HepG2 (cell line): ENCODE results near the gene ADPRS. TPM values are rescaled to one million over a fixed set of nuclear protein-coding genes. Genes with fewer than 3 reads are reported as not detected.
A peak's percentile ranks its signal among the peaks of the same experiment; 100 is the strongest.

Experiments used
- ATAC-seq: fragments of 200-7000 bp; cut with Tn5 transposase; 3 replicates; pipeline ENCODE4 v1.9.1; 2020; ENCODE audit warnings: mild to moderate bottlenecking, moderate library complexity
- BruUV-seq: library from RNA; stranded (reverse); fragments of 400-500 nt; replicated peaks from 2 replicates; lab custom pipeline; 2021; lab: Mats Ljungman, UMichigan
- CTCF ChIA-PET: fragments of 300-600 bp; formaldehyde crosslinking; extraction: SDS; loops from one replicate; lab custom pipeline; 2021; ENCODE audit warnings: low total read pairs, inconsistent platforms, low intra/inter-chr PET ratio; lab: Yijun Ruan, JAX
- POLR2A ChIA-PET: fragments of 350-600 bp; sonication (Branson Sonifier 250); formaldehyde crosslinking; loops from one replicate; lab custom pipeline; 2020; ENCODE audit warnings: antibody characterized with exemption, inconsistent platforms; lab: Yijun Ruan, JAX
- DNase-seq: peaks from one replicate; pipeline ENCODE4 v3.0.0-alpha.2; 2015; ENCODE audit warnings: low spot score
- FAIRE-seq: peaks from 3 replicates; lab custom pipeline; 2011; peaks lifted over from hg19 to GRCh38; lab: Jason Lieb, UNC
- H2AFZ ChIP-seq: one replicate; pipeline ENCODE4 v1.6.1; 2011; ENCODE audit warnings: low read length, inconsistent platforms
- H3K27ac ChIP-seq: fragments of 300-600 bp; 3 replicates; pipeline ENCODE4 v1.8.0; 2011; ENCODE audit warnings: mixed run types, mild to moderate bottlenecking, mixed read lengths, low read length, inconsistent platforms; ENCODE audit not compliant: insufficient read depth; ENCODE audit errors: extremely low read length
- H3K27me3 ChIP-seq, 2 experiments: fragments of 200-600 bp in 1 of 2; 2 replicates in 1 of 2; 3 replicates in 1 of 2; pipeline versions ENCODE4 v1.6.0 to v1.8.0; 2011; ENCODE audit warnings: low read length in 2 of 2, mild to moderate bottlenecking in 2 of 2, moderate library complexity in 2 of 2, inconsistent platforms in 1 of 2; ENCODE audit not compliant: insufficient read depth in 2 of 2, control insufficient read depth in 1 of 2
- H3K36me3 ChIP-seq, 2 experiments: fragments of 200-600 bp in 1 of 2; replicated peaks in 1 of 2; 2 replicates in 1 of 2; 3 replicates in 1 of 2; pipeline versions ENCODE4 v1.5.1 to v1.8.0; 2011; ENCODE audit warnings: low read length in 2 of 2, inconsistent platforms in 1 of 2; ENCODE audit not compliant: insufficient read depth in 2 of 2, control insufficient read depth in 1 of 2
- H3K4me1 ChIP-seq: 2 replicates; pipeline ENCODE4 v1.5.1; 2012; ENCODE audit warnings: low read length, inconsistent platforms; ENCODE audit not compliant: insufficient read depth
- H3K4me2 ChIP-seq: 2 replicates; pipeline ENCODE4 v1.6.0; 2011; ENCODE audit warnings: low read depth, low read length, inconsistent platforms
- H3K4me3 ChIP-seq, 3 experiments: fragments of 200-600 bp in 1 of 3; sonication (generic), shearing (Covaris generic) in 1 of 3; replicated peaks in 1 of 3; 2 replicates each; pipeline ENCODE4 v1.5.1; 2011 to 2016; ENCODE audit warnings: low read length in 3 of 3, inconsistent platforms in 2 of 3, low read depth in 2 of 3, mild to moderate bottlenecking in 2 of 3, control low read depth in 1 of 3, mixed read lengths in 1 of 3; ENCODE audit not compliant: insufficient read depth in 1 of 3
- H3K79me2 ChIP-seq: one replicate; pipeline ENCODE4 v1.6.1; 2011; ENCODE audit warnings: low read length, inconsistent platforms; ENCODE audit not compliant: insufficient read depth
- H3K9ac ChIP-seq: 2 replicates; pipeline ENCODE4 v1.6.0; 2011; ENCODE audit warnings: mild to moderate bottlenecking, low read depth, low read length, inconsistent platforms; ENCODE audit not compliant: insufficient read depth
- H3K9me3 ChIP-seq: 2 replicates; pipeline ENCODE4 v1.5.1; 2012; ENCODE audit warnings: mild to moderate bottlenecking, low read length
- H4K20me1 ChIP-seq: 2 replicates; pipeline ENCODE4 v1.6.0; 2011; ENCODE audit warnings: inconsistent platforms, mild to moderate bottlenecking, low read length, moderate library complexity; ENCODE audit not compliant: insufficient read depth
- ATF1 ChIP-seq: IDR thresholded peaks from 2 replicates; pipeline ENCODE4 v1.6.1; 2016; ENCODE audit warnings: mild to moderate bottlenecking, control low read depth
- CC2D1A ChIP-seq: sonication (generic); formaldehyde crosslinking; IDR thresholded peaks from 2 replicates; pipeline ENCODE4 v1.8.1; 2023; ENCODE audit warnings: mild to moderate bottlenecking, missing genetic modification reagents
- KDM5A ChIP-seq: fragments of 200-600 bp; sonication (generic); IDR thresholded peaks from 2 replicates; pipeline ENCODE4 v1.7.0; 2018; ENCODE audit warnings: antibody characterized with exemption, mild to moderate bottlenecking, low read length, borderline replicate concordance
- MXD1 ChIP-seq: sonication (generic); formaldehyde crosslinking; IDR thresholded peaks from 2 replicates; pipeline ENCODE4 v1.4.0; 2020; ENCODE audit warnings: mild to moderate bottlenecking, missing genetic modification reagents
- NFRKB ChIP-seq: fragments of 450-650 bp; IDR thresholded peaks from 2 replicates; pipeline ENCODE4 v1.6.1; 2017
- ZBTB7A ChIP-seq: sonication (generic); formaldehyde crosslinking; IDR thresholded peaks from 2 replicates; pipeline ENCODE4 v1.8.0; 2022; ENCODE audit warnings: mild to moderate bottlenecking, missing genetic modification reagents
- ZFAT ChIP-seq: sonication (generic); formaldehyde crosslinking; conservative IDR thresholded peaks from 2 replicates; pipeline ENCODE4 v1.8.1; 2023; ENCODE audit warnings: missing genetic modification reagents, inconsistent platforms
- ZNF232 ChIP-seq: sonication (generic); formaldehyde crosslinking; IDR thresholded peaks from 2 replicates; pipeline ENCODE4 v1.4.0; 2020; ENCODE audit warnings: missing genetic modification reagents, borderline replicate concordance
- ZNF605 ChIP-seq: sonication (generic); formaldehyde crosslinking; IDR thresholded peaks from 2 replicates; pipeline ENCODE4 v1.8.0; 2022; ENCODE audit warnings: mild to moderate bottlenecking, missing genetic modification reagents
- ZNF609 ChIP-seq: sonication (generic); formaldehyde crosslinking; IDR thresholded peaks from 2 replicates; pipeline ENCODE4 v1.4.0; 2020; ENCODE audit warnings: mild to moderate bottlenecking, missing genetic modification reagents, borderline replicate concordance
- ZNF790 ChIP-seq: sonication (generic); formaldehyde crosslinking; IDR thresholded peaks from 2 replicates; pipeline ENCODE4 v1.8.0; 2022; ENCODE audit warnings: missing genetic modification reagents, mild to moderate bottlenecking, borderline replicate concordance
- WGBS: methylation state at CpG from one replicate; pipeline ENCODE4 v1.1.6; 2017; ENCODE audit warnings: low lambda C conversion rate; 5-methylcytosine and 5-hydroxymethylcytosine counted together
- in situ Hi-C: cut with HindIII; loops from 2 replicates; pipeline ENCODE4 v1.10.0; 2017; ENCODE audit warnings: low pct_unique_long_range_greater_than_20kb; ENCODE audit not compliant: extremely low pct_ligation_motif_present
- intact Hi-C: fragments of 100-400 bp; cut with micrococcal nuclease; formaldehyde crosslinking; loops from one replicate; pipeline ENCODE4 v1.10.0; 2022; ENCODE audit not compliant: unreplicated experiment
- polyA plus RNA-seq, 8 experiments: library from polyadenylated mRNA; depleted of rRNA in 3 of 8; stranded (reverse) in 7 of 8; unstranded in 1 of 8; fragments of >200 nt; fragmentation: Illumina TruSeq in 4 of 8; extraction: Trizol in 4 of 8; gene quantifications; 2 replicates each; pipeline versions ENCODE4 v1.2.1 to v1.2.3, GENCODE V29; 2011 to 2016; ENCODE audit warnings: low read depth in 4 of 8, missing spikeins in 1 of 8, mixed read lengths in 1 of 8; ENCODE audit not compliant: insufficient read depth in 1 of 8
- total RNA-seq, 5 experiments: library from RNA; depleted of rRNA; stranded (reverse); fragments of >200 nt; fragmentation: Illumina TruSeq; extraction: Trizol; gene quantifications; 2 replicates each; pipeline ENCODE4 v1.2.3, GENCODE V29; 2016; ENCODE audit warnings: low read depth in 1 of 5

ADPRS gene
- total and polyA plus RNA-seq, 2 of the 13 experiments (the other 11 are each of a cell fraction or from before 2014, with no cell fraction given), result 30.6 to 36.4 TPM

- POLR2A ChIA-PET, result interaction anchor here (0.7 kb wide), 1 partner anchor 29 kb away, joined by 3 read pairs; no protein-coding TSS in a partner anchor
- BruUV-seq, result no TSS peak
Measured at GRCh38 chr1:36133484-36133883, 44.8 kb downstream of the ADPRS start.

GRCh38 chr1:36134031-36134430, 45.3 kb downstream of the ADPRS start:
- intact Hi-C loops (loop anchor here (1.0 kb wide), 1 partner anchor 35 kb away; no protein-coding TSS in a partner anchor), in situ Hi-C loops (loop anchor here (5.0 kb wide), 1 partner anchor 37 kb away; no protein-coding TSS in a partner anchor)
- no peaks in the 10 kb centered on the region for H3K27me3 ChIP-seq
- H3K27ac ChIP-seq, result no peak overlapping the region
- H3K9ac ChIP-seq, result no peak overlapping the region
- no TSS peak for BruUV-seq
- no peak overlapping the region for H3K4me2 ChIP-seq
- H3K9me3 ChIP-seq, result no peaks in the 10 kb centered on the region
- no peaks in the 10 kb centered on the region for H4K20me1 ChIP-seq
- 11% methylated on average over 6 of the region's 6 CpGs for WGBS
- peaks cover 18% of the 10 kb centered on the region for H3K4me1 ChIP-seq
- H3K4me3 ChIP-seq, result no peak overlapping the region
- DNase-seq, result no peak
- ATAC-seq, result peak; percentile 25
- no peaks in the 10 kb centered on the region for H3K79me2 ChIP-seq
- H3K36me3 ChIP-seq, result peaks cover 10 to 26% of the 10 kb centered on the region in 2 experiments; a peak in 3 of 5 replicates
- POLR2A ChIA-PET, result interaction anchor here (1.2 kb wide), 1 partner anchor 19 kb away, joined by 4 read pairs; no protein-coding TSS in a partner anchor
- FAIRE-seq, result no peak
- no peak overlapping the region for H2AFZ ChIP-seq
- CTCF ChIA-PET, result interaction anchor here (1.5 to 4.5 kb wide), 3 partner anchors 32 to 54 kb away, joined by 6 to 104 read pairs (median 9); no protein-coding TSS in a partner anchor
- TF ChIP-seq ZNF232 (CRISPR knock-in tag), result no peak
- no peak for TF ChIP-seq NFRKB
- TF ChIP-seq MXD1 (CRISPR knock-in tag), result no peak
- TF ChIP-seq ZNF605 (CRISPR knock-in tag), result no peak
- TF ChIP-seq ZNF609 (CRISPR knock-in tag), result no peak
- no peak for TF ChIP-seq ZBTB7A
- no peak for TF ChIP-seq CC2D1A (CRISPR knock-in tag)
- TF ChIP-seq ZNF790, result no peak

More at GRCh38 chr1:36133484-36133883, 44.8 kb downstream of the ADPRS start:
- no peak overlapping the region for H3K9ac ChIP-seq
- WGBS, result 68% methylated on average over 3 of the region's 3 CpGs
- no peaks in the 10 kb centered on the region for H3K79me2 ChIP-seq
- H3K4me1 ChIP-seq, result peaks cover 20% of the 10 kb centered on the region
- H3K9me3 ChIP-seq, result no peaks in the 10 kb centered on the region
- H3K27ac ChIP-seq, result no peak overlapping the region
- no peaks in the 10 kb centered on the region; a peak in 1 of 5 replicates for H3K27me3 ChIP-seq
- FAIRE-seq (no peak), DNase-seq (no peak), ATAC-seq (no peak)
- peaks cover 10 to 24% of the 10 kb centered on the region in 2 experiments; a peak in 3 of 5 replicates for H3K36me3 ChIP-seq
- in situ Hi-C loops (loop anchor here (5.0 kb wide), 1 partner anchor 36 kb away; no protein-coding TSS in a partner anchor), intact Hi-C loops (no loop called here)
- no peak overlapping the region for H3K4me3 ChIP-seq
- no peak overlapping the region for H2AFZ ChIP-seq
- CTCF ChIA-PET, result interaction anchor here (4.5 kb wide), 1 partner anchor 35 kb away, joined by 104 read pairs; no protein-coding TSS in a partner anchor
- H3K4me2 ChIP-seq, result no peak overlapping the region
- H4K20me1 ChIP-seq, result no peaks in the 10 kb centered on the region
- TF ChIP-seq ATF1 (CRISPR knock-in tag) (no peak), KDM5A (no peak), ZFAT (CRISPR knock-in tag) (no peak)
- TF ChIP-seq, all 625 proteins: peak for 0
